Naive B cell (primary cell): ENCODE measurements around the gene GLI1. TPM values are rescaled to one million over a fixed set of nuclear protein-coding genes. Genes with fewer than 3 reads are reported as not detected.

Experiments
- ATAC-seq, 2 donors: fragments of 150-1000 bp; cut with Tn5 transposase; 2 replicates each; pipeline ENCODE4 v1.10.0; 2021; ENCODE audit warnings: low read depth in 2 of 2, mild to moderate bottlenecking in 2 of 2, moderate library complexity in 2 of 2
- DNase-seq: peaks from one replicate; pipeline ENCODE4 v3.0.0; 2022
- H3K27ac Mint-ChIP-seq, 6 donors: one replicate each; pipeline ENCODE4 v1.8.0; 2020 to 2022; ENCODE audit warnings: mild to moderate bottlenecking in 6 of 6, mixed read lengths in 6 of 6, moderate library complexity in 5 of 6, inconsistent platforms in 2 of 6
- H3K27me3 Mint-ChIP-seq, 3 donors: one replicate each; pipeline ENCODE4 v1.8.0; 2021 to 2022; ENCODE audit warnings: mixed read lengths in 3 of 3, mild to moderate bottlenecking in 1 of 3
- H3K36me3 Mint-ChIP-seq, 2 donors: one replicate each; pipeline ENCODE4 v1.8.0; 2020 to 2022; ENCODE audit warnings: mixed read lengths in 2 of 2, inconsistent platforms in 1 of 2, mild to moderate bottlenecking in 1 of 2
- H3K4me1 Mint-ChIP-seq, 3 donors: one replicate each; pipeline ENCODE4 v1.8.0; 2020 to 2022; ENCODE audit warnings: mixed read lengths in 3 of 3, inconsistent platforms in 1 of 3, mild to moderate bottlenecking in 1 of 3, moderate library complexity in 1 of 3
- H3K4me3 Mint-ChIP-seq, 8 donors: one replicate each; pipeline ENCODE4 v1.8.0; 2020 to 2022; ENCODE audit warnings: mild to moderate bottlenecking in 8 of 8, mixed read lengths in 8 of 8, moderate library complexity in 8 of 8, inconsistent platforms in 2 of 8
- H3K9me3 Mint-ChIP-seq, 7 donors: one replicate each; pipeline ENCODE4 v1.8.0; 2020 to 2022; ENCODE audit warnings: mixed read lengths in 7 of 7, mild to moderate bottlenecking in 5 of 7, inconsistent platforms in 2 of 7, moderate library complexity in 1 of 7
- polyA plus RNA-seq, 6 donors: library from polyadenylated mRNA; unstranded; fragments of 300-500 nt; fragmentation: Illumina TruSeq; gene quantifications; one replicate each; pipeline ENCODE4 v1.2.3, GENCODE V29; 2021; ENCODE audit warnings: low read depth in 6 of 6

GLI1 gene
- polyA plus RNA-seq, 6 donors from 2014 or later = 0.27 to 2.4 (median 1.1) TPM

GRCh38 chr12:57469296-57470164, 9.9 kb downstream of the GLI1 start:
- ATAC-seq (no peak), DNase-seq (no peak)
- H3K36me3 Mint-ChIP-seq = peaks cover 8 to 32% of the 10 kb centered on the region in 2 donors
- H3K27ac Mint-ChIP-seq = peak overlapping the region in 1 of 6 donors; percentile 60
- no peak overlapping the region for H3K4me3 Mint-ChIP-seq
- no peaks in the 10 kb centered on the region for H3K27me3 Mint-ChIP-seq
- H3K4me1 Mint-ChIP-seq = peaks cover 41 to 63% (median 55%) of the 10 kb centered on the region in 3 donors
- no peaks in the 10 kb centered on the region for H3K9me3 Mint-ChIP-seq

DNA sequence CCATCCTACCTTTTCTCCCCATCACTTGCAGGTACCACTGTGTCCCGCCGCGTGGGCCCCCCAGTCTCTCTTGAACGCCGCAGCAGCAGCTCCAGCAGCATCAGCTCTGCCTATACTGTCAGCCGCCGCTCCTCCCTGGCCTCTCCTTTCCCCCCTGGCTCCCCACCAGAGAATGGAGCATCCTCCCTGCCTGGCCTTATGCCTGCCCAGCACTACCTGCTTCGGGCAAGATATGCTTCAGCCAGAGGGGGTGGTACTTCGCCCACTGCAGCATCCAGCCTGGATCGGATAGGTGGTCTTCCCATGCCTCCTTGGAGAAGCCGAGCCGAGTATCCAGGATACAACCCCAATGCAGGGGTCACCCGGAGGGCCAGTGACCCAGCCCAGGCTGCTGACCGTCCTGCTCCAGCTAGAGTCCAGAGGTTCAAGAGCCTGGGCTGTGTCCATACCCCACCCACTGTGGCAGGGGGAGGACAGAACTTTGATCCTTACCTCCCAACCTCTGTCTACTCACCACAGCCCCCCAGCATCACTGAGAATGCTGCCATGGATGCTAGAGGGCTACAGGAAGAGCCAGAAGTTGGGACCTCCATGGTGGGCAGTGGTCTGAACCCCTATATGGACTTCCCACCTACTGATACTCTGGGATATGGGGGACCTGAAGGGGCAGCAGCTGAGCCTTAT, 10.8 kb downstream of the GLI1 start:
- no peak for DNase-seq
- no peaks in the 10 kb centered on the region for H3K9me3 Mint-ChIP-seq
- H3K36me3 Mint-ChIP-seq = peaks cover 11 to 37% of the 10 kb centered on the region in 2 donors

DNA sequence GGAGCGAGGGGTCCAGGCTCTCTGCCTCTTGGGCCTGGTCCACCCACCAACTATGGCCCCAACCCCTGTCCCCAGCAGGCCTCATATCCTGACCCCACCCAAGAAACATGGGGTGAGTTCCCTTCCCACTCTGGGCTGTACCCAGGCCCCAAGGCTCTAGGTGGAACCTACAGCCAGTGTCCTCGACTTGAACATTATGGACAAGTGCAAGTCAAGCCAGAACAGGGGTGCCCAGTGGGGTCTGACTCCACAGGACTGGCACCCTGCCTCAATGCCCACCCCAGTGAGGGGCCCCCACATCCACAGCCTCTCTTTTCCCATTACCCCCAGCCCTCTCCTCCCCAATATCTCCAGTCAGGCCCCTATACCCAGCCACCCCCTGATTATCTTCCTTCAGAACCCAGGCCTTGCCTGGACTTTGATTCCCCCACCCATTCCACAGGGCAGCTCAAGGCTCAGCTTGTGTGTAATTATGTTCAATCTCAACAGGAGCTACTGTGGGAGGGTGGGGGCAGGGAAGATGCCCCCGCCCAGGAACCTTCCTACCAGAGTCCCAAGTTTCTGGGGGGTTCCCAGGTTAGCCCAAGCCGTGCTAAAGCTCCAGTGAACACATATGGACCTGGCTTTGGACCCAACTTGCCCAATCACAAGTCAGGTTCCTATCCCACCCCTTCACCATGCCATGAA, 11.5 kb downstream of the GLI1 start:
- no peaks in the 10 kb centered on the region for H3K27me3 Mint-ChIP-seq

More for the DNA sequence above, 10.8 kb downstream of the GLI1 start:
- Mint-ChIP-seq H3K4me1 (peaks cover 46 to 65% (median 60%) of the 10 kb centered on the region in 3 donors), H3K27ac (peak overlapping the region in 1 of 6 donors; percentile 70), H3K27me3 (no peaks in the 10 kb centered on the region), H3K4me3 (no peak overlapping the region)
- no peak for ATAC-seq

GRCh38 chr12:57471661-57472060, 12.1 kb downstream of the GLI1 start:
- Mint-ChIP-seq H3K27ac (peak overlapping the region in 4 of 6 donors; percentile 44 to 77 (median 58)), H3K27me3 (no peaks in the 10 kb centered on the region), H3K4me3 (peak overlapping the region in 1 of 8 donors; percentile 18), H3K4me1 (peaks cover 48 to 68% (median 62%) of the 10 kb centered on the region in 3 donors), H3K36me3 (peaks cover 11 to 37% of the 10 kb centered on the region in 2 donors), H3K9me3 (no peaks in the 10 kb centered on the region)
- ATAC-seq = no peak
- DNase-seq = no peak

More for the DNA sequence above, 11.5 kb downstream of the GLI1 start:
- Mint-ChIP-seq H3K27ac (peak overlapping the region in 3 of 6 donors; percentile 65 to 91 (median 70)), H3K9me3 (no peaks in the 10 kb centered on the region), H3K4me3 (peak overlapping the region in 1 of 8 donors; percentile 44), H3K36me3 (peaks cover 11 to 37% of the 10 kb centered on the region in 2 donors), H3K4me1 (peaks cover 42 to 63% (median 57%) of the 10 kb centered on the region in 3 donors)
- DNase-seq = no peak
- no peak for ATAC-seq

- peak overlapping the region in 4 of 6 donors; percentile 52 to 82 (median 63) for H3K27ac Mint-ChIP-seq
- peak overlapping the region in 1 of 8 donors; percentile 18 for H3K4me3 Mint-ChIP-seq
- no peaks in the 10 kb centered on the region for H3K27me3 Mint-ChIP-seq
- peaks cover 7 to 34% of the 10 kb centered on the region in 2 donors for H3K36me3 Mint-ChIP-seq
- H3K9me3 Mint-ChIP-seq = no peaks in the 10 kb centered on the region
- H3K4me1 Mint-ChIP-seq = peaks cover 55 to 72% (median 64%) of the 10 kb centered on the region in 3 donors
- ATAC-seq (no peak), DNase-seq (no peak)
Measured at GRCh38 chr12:57472391-57472790, 12.8 kb downstream of the GLI1 start.

DNA sequence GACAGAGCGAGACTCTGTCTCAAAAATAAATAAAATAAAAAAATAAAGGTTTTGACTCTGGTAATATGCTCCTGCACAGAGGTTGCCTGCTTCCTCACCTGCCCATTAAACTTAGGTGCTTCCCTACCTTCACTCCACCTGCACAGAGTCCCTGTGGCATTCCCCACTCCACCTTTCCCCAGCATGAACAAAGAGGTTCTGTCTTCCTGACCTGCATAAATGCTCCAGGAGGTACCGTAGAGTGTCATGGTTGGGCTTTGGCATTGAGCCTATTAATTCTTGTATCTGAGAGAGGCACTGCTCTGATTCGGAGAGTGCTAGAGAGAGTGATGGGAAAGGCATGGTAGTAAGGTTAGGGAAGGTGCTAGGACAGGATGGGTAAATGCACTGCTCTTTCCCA, 13.8 kb downstream of the GLI1 start:
- ATAC-seq (no peak), DNase-seq (no peak)
- Mint-ChIP-seq H3K4me1 (peaks cover 57 to 71% (median 65%) of the 10 kb centered on the region in 3 donors), H3K27ac (peak overlapping the region in 5 of 6 donors; percentile 43 to 92 (median 78)), H3K4me3 (peak overlapping the region in 3 of 8 donors; percentile 16 to 84 (median 60)), H3K27me3 (no peaks in the 10 kb centered on the region), H3K36me3 (peaks cover 7 to 24% of the 10 kb centered on the region in 2 donors), H3K9me3 (no peaks in the 10 kb centered on the region)

DNA sequence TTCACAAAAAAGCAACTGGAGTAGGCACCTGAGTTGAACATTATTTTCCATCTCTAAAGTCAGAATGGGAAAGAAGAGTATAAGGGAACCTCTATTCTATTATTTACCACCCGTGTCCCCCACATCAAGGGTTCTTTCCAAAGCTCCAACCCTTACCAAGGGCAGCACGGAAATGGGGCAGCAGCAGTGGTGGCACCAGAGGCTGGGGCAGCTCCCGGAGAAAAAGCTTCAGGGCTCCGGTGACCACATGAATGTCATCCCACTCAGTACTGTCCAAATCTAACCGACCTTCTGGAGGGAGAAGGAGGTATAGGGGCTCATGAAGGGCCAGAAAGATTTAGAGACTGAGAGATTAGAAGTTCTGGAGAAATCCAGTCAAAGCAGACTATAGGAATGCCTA, 14.3 kb downstream of the GLI1 start:
- H3K4me3 Mint-ChIP-seq = peak overlapping the region in 5 of 8 donors; percentile 16 to 84 (median 60)
- peaks cover 7 to 21% of the 10 kb centered on the region in 2 donors for H3K36me3 Mint-ChIP-seq
- DNase-seq = no peak
- no peaks in the 10 kb centered on the region for H3K9me3 Mint-ChIP-seq
- peaks cover 61 to 76% (median 68%) of the 10 kb centered on the region in 3 donors for H3K4me1 Mint-ChIP-seq
- H3K27ac Mint-ChIP-seq = peak overlapping the region in 3 of 6 donors; percentile 43 to 78 (median 78)
- no peak for ATAC-seq
- H3K27me3 Mint-ChIP-seq = no peaks in the 10 kb centered on the region

- H3K4me3 Mint-ChIP-seq = peak overlapping the region; percentile 53 to 84 (median 69)
- H3K9me3 Mint-ChIP-seq = no peaks in the 10 kb centered on the region
Measured at GRCh38 chr12:57474430-57474829, 14.8 kb downstream of the GLI1 start.

GRCh38 chr12:57474862-57475261, 15.3 kb downstream of the GLI1 start:
- Mint-ChIP-seq H3K27ac (peak overlapping the region; percentile 63 to 87 (median 76)), H3K4me3 (peak overlapping the region; percentile 53 to 84 (median 69)), H3K27me3 (no peaks in the 10 kb centered on the region), H3K36me3 (peaks cover 7 to 21% of the 10 kb centered on the region in 2 donors), H3K4me1 (peaks cover 70 to 80% (median 78%) of the 10 kb centered on the region in 3 donors), H3K9me3 (no peaks in the 10 kb centered on the region)
- DNase-seq (no peak), ATAC-seq (no peak)

More at GRCh38 chr12:57474430-57474829, 14.8 kb downstream of the GLI1 start:
- H3K27ac Mint-ChIP-seq = peak overlapping the region; percentile 63 to 87 (median 76)
- ATAC-seq = no peak
- no peaks in the 10 kb centered on the region for H3K27me3 Mint-ChIP-seq
- DNase-seq = no peak
- peaks cover 7 to 21% of the 10 kb centered on the region in 2 donors for H3K36me3 Mint-ChIP-seq
- peaks cover 65 to 80% (median 73%) of the 10 kb centered on the region in 3 donors for H3K4me1 Mint-ChIP-seq

GRCh38 chr12:57475271-57476161, 15.9 kb downstream of the GLI1 start:
- ATAC-seq = no peak
- Mint-ChIP-seq H3K36me3 (peaks cover 7 to 21% of the 10 kb centered on the region in 2 donors), H3K4me1 (peaks cover 74 to 84% (median 83%) of the 10 kb centered on the region in 3 donors), H3K9me3 (no peaks in the 10 kb centered on the region), H3K27me3 (no peaks in the 10 kb centered on the region), H3K27ac (peak overlapping the region in 4 of 6 donors; percentile 80 to 99 (median 98)), H3K4me3 (peak overlapping the region; percentile 79 to 100 (median 98))
- no peak for DNase-seq

- ATAC-seq (peak; percentile 43 to 51), DNase-seq (peak; percentile 58)
- Mint-ChIP-seq H3K4me1 (peaks cover 79 to 88% (median 85%) of the 10 kb centered on the region in 3 donors), H3K27me3 (no peaks in the 10 kb centered on the region), H3K4me3 (peak overlapping the region; percentile 86 to 100 (median 99)), H3K27ac (peak overlapping the region; percentile 97 to 99 (median 99)), H3K36me3 (peaks cover 7 to 21% of the 10 kb centered on the region in 2 donors), H3K9me3 (no peaks in the 10 kb centered on the region)
Measured at GRCh38 chr12:57476162-57476992, 16.8 kb downstream of the GLI1 start.
